Activated CD8-positive, alpha-beta memory T cell treated with anti-CD3 and anti-CD28 coated beads, Interleukin-2, amount 50 U/mL, for 1 hour (primary cell): ENCODE data around the gene WDR26.
"Not testable (repeated sequence)": the region's sequence is repeated elsewhere in the genome, so short reads cannot be mapped to it uniquely, and the experiment has no call there.

Experiments used
- DNase-seq: peaks from one replicate; pipeline ENCODE4 v3.0.0-alpha.2; 2020; ENCODE audit errors: extremely low read depth

WDR26 gene

GRCh38 chr1:224433701-224434672 is 610 bp downstream of the WDR26 start:
- DNase-seq: no peak

- no peak for DNase-seq
Observed at GRCh38 chr1:224433041-224433691, 1.4 kb downstream of the WDR26 start.

- DNase-seq: no peak
Observed at GRCh38 chr1:224432672-224433040, 1.9 kb downstream of the WDR26 start.

- no peak for DNase-seq
Observed at GRCh38 chr1:224432146-224432545, 2.5 kb downstream of the WDR26 start.

GRCh38 chr1:224431726-224432125 is 2.9 kb downstream of the WDR26 start:
- DNase-seq: no peak

- no peak for DNase-seq
Observed at GRCh38 chr1:224430511-224431113, 4.0 kb downstream of the WDR26 start.

- DNase-seq: no peak
Observed at GRCh38 chr1:224429616-224430326, 4.8 kb downstream of the WDR26 start.

GRCh38 chr1:224428713-224429112 is 5.9 kb downstream of the WDR26 start:
- DNase-seq: not testable (repeated sequence)

GRCh38 chr1:224427346-224427745 is 7.3 kb downstream of the WDR26 start:
- no peak for DNase-seq

GRCh38 chr1:224426869-224427268 is 7.7 kb downstream of the WDR26 start:
- DNase-seq: not testable (repeated sequence)

- DNase-seq: no peak
Observed at GRCh38 chr1:224425279-224425884, 9.2 kb downstream of the WDR26 start.

- no peak for DNase-seq
Observed at GRCh38 chr1:224420106-224420505, 14.5 kb downstream of the WDR26 start.

- DNase-seq: no peak
Observed at GRCh38 chr1:224411766-224412165, 22.8 kb downstream of the WDR26 start.

- no peak for DNase-seq
Observed at GRCh38 chr1:224408294-224408590, 26.4 kb downstream of the WDR26 start.

GRCh38 chr1:224407571-224408293 is 26.9 kb downstream of the WDR26 start:
- no peak for DNase-seq

GRCh38 chr1:224406216-224406615 is 28.4 kb downstream of the WDR26 start:
- no peak for DNase-seq

- no peak for DNase-seq
Observed at GRCh38 chr1:224405604-224405970, 29.0 kb downstream of the WDR26 start.

GRCh38 chr1:224404916-224405603 is 29.5 kb downstream of the WDR26 start:
- DNase-seq: no peak

- DNase-seq: no peak
Observed at GRCh38 chr1:224402472-224403036, 32.0 kb downstream of the WDR26 start.

GRCh38 chr1:224399887-224400286 is 34.7 kb downstream of the WDR26 start:
- no peak for DNase-seq
